ENCODE results near the gene SEBOX.

Gene SEBOX

GRCh38 chr17:28317099-28317965, 47.7 kb downstream of the SEBOX start:
- DNase-seq, result no peak

DNA sequence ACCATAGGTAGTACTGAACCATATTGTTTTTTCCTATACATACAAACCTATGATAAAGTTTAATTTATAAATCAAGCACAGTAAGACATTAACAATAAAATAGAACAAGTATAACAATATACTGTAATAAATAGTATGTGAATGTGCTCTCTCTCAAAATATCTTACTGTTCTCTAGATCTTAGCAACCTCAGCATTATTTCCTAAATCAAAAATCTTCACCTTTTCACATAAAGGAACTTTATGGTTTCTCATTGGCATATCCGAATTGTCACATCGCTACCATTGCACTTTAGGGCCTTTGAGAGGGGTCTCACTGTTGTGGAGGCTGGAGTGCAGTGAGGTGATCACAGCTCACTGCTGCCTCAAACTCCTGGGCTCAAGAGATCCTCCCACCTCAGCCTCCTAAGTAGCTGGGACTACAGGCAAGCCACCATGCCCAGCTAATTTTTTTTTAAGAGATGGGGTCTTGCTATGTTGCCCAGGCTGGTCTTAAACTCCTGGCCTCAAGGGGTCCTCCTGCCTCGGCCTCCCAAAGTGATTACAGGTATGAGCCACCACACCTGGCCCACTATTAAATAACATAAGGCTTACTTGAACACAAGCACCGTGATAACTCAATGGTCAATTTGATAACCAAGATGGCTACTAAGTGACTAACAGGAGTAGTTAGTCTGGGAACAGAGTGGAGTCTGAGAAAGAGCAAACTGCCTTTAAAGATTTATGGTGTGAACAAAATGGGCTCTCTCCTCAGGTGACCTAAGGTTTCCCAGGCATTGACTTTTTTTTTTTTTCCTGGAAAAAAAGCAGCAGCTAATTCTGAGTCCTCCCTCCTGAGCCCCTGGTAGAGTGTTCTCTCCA, 48.9 kb downstream of the SEBOX start:
- DNase-seq, result no peak

GRCh38 chr17:28313841-28314240, 51.2 kb downstream of the SEBOX start:
- DNase-seq, result no peak
